Measurements from ENCODE around the gene FOXS1.

GRCh38 chr20:31811198-31811597, 34.2 kb downstream of the FOXS1 start:
- TF ChIP-seq EP300 (IDR thresholded peaks at IDR 0.05; ENCODE audit: borderline replicate concordance) = no peak
- TF ChIP-seq YY1 (IDR thresholded peaks at IDR 0.05; ENCODE audit: low read depth) = no peak
- TF ChIP-seq, protein P1, sequence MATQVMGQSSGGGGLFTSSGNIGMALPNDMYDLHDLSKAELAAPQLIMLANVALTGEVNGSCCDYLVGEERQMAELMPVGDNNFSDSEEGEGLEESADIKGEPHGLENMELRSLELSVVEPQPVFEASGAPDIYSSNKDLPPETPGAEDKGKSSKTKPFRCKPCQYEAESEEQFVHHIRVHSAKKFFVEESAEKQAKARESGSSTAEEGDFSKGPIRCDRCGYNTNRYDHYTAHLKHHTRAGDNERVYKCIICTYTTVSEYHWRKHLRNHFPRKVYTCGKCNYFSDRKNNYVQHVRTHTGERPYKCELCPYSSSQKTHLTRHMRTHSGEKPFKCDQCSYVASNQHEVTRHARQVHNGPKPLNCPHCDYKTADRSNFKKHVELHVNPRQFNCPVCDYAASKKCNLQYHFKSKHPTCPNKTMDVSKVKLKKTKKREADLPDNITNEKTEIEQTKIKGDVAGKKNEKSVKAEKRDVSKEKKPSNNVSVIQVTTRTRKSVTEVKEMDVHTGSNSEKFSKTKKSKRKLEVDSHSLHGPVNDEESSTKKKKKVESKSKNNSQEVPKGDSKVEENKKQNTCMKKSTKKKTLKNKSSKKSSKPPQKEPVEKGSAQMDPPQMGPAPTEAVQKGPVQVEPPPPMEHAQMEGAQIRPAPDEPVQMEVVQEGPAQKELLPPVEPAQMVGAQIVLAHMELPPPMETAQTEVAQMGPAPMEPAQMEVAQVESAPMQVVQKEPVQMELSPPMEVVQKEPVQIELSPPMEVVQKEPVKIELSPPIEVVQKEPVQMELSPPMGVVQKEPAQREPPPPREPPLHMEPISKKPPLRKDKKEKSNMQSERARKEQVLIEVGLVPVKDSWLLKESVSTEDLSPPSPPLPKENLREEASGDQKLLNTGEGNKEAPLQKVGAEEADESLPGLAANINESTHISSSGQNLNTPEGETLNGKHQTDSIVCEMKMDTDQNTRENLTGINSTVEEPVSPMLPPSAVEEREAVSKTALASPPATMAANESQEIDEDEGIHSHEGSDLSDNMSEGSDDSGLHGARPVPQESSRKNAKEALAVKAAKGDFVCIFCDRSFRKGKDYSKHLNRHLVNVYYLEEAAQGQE (IDR thresholded peaks at IDR 0.05; ENCODE audit: low read depth) = no peak
- TF ChIP-seq, protein P2, sequence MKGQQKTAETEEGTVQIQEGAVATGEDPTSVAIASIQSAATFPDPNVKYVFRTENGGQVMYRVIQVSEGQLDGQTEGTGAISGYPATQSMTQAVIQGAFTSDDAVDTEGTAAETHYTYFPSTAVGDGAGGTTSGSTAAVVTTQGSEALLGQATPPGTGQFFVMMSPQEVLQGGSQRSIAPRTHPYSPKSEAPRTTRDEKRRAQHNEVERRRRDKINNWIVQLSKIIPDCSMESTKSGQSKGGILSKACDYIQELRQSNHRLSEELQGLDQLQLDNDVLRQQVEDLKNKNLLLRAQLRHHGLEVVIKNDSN (IDR thresholded peaks at IDR 0.05) = no peak
- TF ChIP-seq, protein P3, sequence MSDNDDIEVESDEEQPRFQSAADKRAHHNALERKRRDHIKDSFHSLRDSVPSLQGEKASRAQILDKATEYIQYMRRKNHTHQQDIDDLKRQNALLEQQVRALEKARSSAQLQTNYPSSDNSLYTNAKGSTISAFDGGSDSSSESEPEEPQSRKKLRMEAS (IDR thresholded peaks at IDR 0.05) = no peak
- no peak for TF ChIP-seq TEAD4 (IDR thresholded peaks at IDR 0.05)
- no peak for TF ChIP-seq CEBPB (IDR thresholded peaks at IDR 0.05)
- no peak for TF ChIP-seq NFIC (IDR thresholded peaks at IDR 0.05)
- TF ChIP-seq TCF12 (IDR thresholded peaks at IDR 0.05; ENCODE audit: low read depth) = no peak
- no peak for TF ChIP-seq EGR1 (IDR thresholded peaks at IDR 0.05)
- TF ChIP-seq TAF1 (IDR thresholded peaks at IDR 0.05; ENCODE audit: low read depth) = no peak
- no peak for TF ChIP-seq CREB1 (IDR thresholded peaks at IDR 0.05; ENCODE audit: low read depth)
